ENCODE results near the gene CAMSAP1.

The CAMSAP1 gene

DNA sequence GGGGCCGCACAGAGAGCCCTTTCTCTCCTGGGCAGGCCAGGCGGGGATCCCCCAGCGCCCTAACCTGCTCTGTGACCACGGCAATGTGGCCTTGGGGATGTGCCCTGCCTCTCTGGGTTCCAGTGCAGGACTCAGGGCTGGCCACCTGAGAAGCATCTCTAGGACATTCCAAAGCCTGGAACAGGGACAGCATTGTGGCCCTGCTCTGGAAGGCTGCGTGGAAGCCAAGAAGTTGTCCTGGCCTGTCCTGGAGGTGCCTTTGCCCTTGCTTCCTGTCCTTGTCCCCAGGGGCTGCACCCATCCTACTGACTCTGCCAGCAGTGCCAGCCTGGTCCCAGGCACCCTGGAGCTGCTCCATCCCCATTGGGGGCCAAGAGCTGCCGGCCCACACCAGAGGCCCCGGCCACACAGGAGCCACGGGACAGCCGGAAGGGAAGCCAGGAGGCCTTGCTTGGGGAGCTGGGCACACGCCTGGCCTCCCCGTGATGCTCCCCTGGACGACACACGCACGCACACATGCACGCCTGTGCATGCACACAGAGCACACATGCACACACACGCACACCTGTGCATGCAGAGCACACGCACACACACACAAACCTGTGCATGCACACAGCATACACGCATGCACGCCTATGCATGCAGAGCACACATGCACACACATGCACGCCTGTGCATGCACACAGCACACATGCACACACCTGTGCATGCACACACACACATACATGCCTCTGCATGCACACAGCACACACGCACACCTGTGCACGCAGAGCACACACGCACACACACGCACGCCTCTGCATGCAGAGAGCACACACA is 20.1 kb upstream of the CAMSAP1 start:
- peaks cover 2% of the 10 kb centered on the region for H3K36me3 ChIP-seq (replicated peaks; ENCODE audit: low read depth, low read length)

DNA sequence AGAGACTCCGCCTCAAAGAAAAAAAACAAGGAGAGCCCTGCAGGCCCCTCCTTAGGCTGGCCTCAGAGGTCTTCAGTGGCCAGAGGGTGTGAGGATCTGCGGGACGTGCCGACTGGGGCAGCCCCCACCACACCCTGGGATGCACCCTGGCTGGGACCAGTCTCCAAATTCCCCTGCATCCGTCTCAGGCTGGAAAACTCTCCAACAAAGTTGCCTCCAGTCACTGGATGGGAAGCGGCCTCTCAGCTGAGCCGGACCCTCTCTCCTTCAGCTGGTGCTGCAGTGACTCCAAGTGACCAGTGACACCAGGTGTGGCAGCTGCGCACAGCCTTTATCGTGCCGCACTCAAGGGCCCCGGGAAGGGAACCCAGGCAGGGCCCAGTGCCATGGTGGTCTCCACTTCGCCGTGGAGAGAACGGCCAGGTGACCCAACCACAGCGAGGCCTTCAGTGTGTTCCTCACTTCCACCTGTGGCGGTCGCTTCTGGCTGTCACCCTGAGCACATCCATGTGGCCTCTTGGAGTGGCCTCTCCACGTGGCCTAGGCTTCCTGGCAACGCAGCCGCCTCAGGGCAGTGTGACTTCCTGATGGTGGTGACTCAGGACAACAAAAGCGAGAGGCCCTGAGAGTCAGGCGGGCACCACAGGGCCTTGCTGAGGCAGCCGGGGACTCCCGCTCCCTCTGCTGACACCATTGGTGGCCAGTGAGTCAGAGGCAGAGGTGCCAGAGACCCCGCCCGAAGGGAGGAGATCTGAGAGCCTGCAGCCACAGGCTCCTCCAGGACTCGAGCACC is 19.3 kb upstream of the CAMSAP1 start:
- H3K27me3 ChIP-seq (ENCODE audit: low read depth, low read length) = no peaks in the 10 kb centered on the region
- H3K27ac ChIP-seq (ENCODE audit: low read length) = no peak overlapping the region
- H3K4me3 ChIP-seq (ENCODE audit: low read length) = no peak overlapping the region
- H3K4me1 ChIP-seq (ENCODE audit: low read length) = no peaks in the 10 kb centered on the region
- no peaks in the 10 kb centered on the region for H4K20me1 ChIP-seq (ENCODE audit: insufficient read depth, low read length)
- no peak overlapping the region for H2AFZ ChIP-seq (ENCODE audit: low read depth, low read length)
- no peaks in the 10 kb centered on the region for H3K36me3 ChIP-seq (replicated peaks; ENCODE audit: low read depth, low read length)
- H3K4me2 ChIP-seq (ENCODE audit: low read length) = no peak overlapping the region
- H3K9ac ChIP-seq (ENCODE audit: low read length) = no peak overlapping the region
- no peak for TF ChIP-seq EZH2phosphoT487 (IDR thresholded peaks at IDR 0.05; ENCODE audit: low read depth)
- TF ChIP-seq, protein P1, sequence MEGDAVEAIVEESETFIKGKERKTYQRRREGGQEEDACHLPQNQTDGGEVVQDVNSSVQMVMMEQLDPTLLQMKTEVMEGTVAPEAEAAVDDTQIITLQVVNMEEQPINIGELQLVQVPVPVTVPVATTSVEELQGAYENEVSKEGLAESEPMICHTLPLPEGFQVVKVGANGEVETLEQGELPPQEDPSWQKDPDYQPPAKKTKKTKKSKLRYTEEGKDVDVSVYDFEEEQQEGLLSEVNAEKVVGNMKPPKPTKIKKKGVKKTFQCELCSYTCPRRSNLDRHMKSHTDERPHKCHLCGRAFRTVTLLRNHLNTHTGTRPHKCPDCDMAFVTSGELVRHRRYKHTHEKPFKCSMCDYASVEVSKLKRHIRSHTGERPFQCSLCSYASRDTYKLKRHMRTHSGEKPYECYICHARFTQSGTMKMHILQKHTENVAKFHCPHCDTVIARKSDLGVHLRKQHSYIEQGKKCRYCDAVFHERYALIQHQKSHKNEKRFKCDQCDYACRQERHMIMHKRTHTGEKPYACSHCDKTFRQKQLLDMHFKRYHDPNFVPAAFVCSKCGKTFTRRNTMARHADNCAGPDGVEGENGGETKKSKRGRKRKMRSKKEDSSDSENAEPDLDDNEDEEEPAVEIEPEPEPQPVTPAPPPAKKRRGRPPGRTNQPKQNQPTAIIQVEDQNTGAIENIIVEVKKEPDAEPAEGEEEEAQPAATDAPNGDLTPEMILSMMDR (IDR thresholded peaks at IDR 0.05; ENCODE audit: low read depth, low read length) = no peak
- no peaks in the 10 kb centered on the region for H3K9me3 ChIP-seq (ENCODE audit: insufficient read depth, low read length)
- H3K79me2 ChIP-seq (ENCODE audit: low read length) = no peaks in the 10 kb centered on the region

More for the DNA sequence above, 20.1 kb upstream of the CAMSAP1 start:
- Histone ChIP-seq H3K4me2 (ENCODE audit: low read length) (no peak overlapping the region), H3K9ac (ENCODE audit: low read length) (no peak overlapping the region), H3K27me3 (ENCODE audit: low read depth, low read length) (no peaks in the 10 kb centered on the region), H3K9me3 (ENCODE audit: insufficient read depth, low read length) (no peaks in the 10 kb centered on the region), H4K20me1 (ENCODE audit: insufficient read depth, low read length) (no peaks in the 10 kb centered on the region), H3K4me1 (ENCODE audit: low read length) (no peaks in the 10 kb centered on the region), H3K79me2 (ENCODE audit: low read length) (no peaks in the 10 kb centered on the region), H2AFZ (ENCODE audit: low read depth, low read length) (no peak overlapping the region), H3K27ac (ENCODE audit: low read length) (no peak overlapping the region), H3K4me3 (ENCODE audit: low read length) (no peak overlapping the region)
- TF ChIP-seq EZH2phosphoT487 (IDR thresholded peaks at IDR 0.05; ENCODE audit: low read depth) = no peak
- TF ChIP-seq, protein P1 (IDR thresholded peaks at IDR 0.05; ENCODE audit: low read depth, low read length) = no peak

DNA sequence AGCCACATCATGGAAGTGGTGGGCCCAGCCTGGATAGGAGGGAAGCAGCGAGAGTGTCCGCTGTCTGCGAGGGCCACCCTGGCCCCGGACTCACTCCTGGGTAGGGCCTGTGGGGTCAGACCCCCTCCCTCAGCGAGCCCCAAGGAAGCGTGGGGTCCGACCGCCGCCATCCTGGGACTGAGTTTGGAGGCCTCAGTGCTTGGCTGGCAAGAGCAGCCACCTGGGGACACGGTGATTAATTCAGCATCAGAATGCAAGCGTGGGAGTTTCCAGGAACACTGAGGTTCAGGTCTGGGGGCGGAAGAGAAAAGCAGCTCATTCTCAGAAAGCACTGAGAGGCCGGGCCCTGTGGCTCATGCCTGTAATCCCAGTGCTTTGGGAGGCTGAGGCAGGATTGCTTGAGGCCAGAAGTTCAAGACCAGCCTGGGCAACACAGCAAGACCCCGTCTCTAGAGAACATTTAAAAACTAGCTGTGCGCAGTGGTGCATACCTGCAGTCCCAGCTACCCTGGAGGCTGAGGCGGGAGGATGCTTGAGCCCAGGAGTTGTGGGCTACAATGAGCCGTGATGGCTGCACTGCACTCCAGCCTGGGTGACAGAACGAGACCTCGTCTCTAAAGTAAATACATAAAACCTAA is 18.3 kb upstream of the CAMSAP1 start:
- Histone ChIP-seq H3K4me3 (ENCODE audit: low read length) (no peak overlapping the region), H3K4me1 (ENCODE audit: low read length) (no peaks in the 10 kb centered on the region), H3K27me3 (ENCODE audit: low read depth, low read length) (no peaks in the 10 kb centered on the region), H3K36me3 (replicated peaks; ENCODE audit: low read depth, low read length) (no peaks in the 10 kb centered on the region), H3K4me2 (ENCODE audit: low read length) (no peak overlapping the region), H3K27ac (ENCODE audit: low read length) (no peak overlapping the region), H3K9ac (ENCODE audit: low read length) (no peak overlapping the region), H3K79me2 (ENCODE audit: low read length) (no peaks in the 10 kb centered on the region), H3K9me3 (ENCODE audit: insufficient read depth, low read length) (no peaks in the 10 kb centered on the region), H4K20me1 (ENCODE audit: insufficient read depth, low read length) (no peaks in the 10 kb centered on the region), H2AFZ (ENCODE audit: low read depth, low read length) (no peak overlapping the region)
- TF ChIP-seq, protein P1 (IDR thresholded peaks at IDR 0.05; ENCODE audit: low read depth, low read length) = no peak
- no peak for TF ChIP-seq EZH2phosphoT487 (IDR thresholded peaks at IDR 0.05; ENCODE audit: low read depth)

Measured in OCI-LY3 (cell line).